ENCODE measurements around the gene TMEM208.

The TMEM208 gene

DNA sequence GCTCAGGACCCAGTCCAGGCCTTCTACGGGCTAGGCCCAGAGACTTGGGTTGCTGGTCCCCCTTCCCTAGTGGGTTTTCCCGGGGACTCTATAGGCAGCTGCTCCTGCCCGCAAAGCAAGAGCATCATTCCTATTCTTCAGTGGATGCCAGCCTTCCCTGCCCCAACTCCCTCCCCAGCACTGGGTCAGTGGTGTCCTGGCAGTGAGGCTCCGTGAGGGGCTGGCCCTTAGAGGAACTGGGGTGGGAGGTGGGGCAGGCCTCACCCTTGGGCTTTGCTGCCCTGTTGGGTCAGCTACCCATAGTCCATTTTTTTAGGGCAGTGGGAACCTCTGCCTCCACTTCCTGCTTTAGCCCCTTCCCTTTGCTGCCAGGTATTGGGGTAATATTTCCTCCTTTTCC is 44.5 kb downstream of the TMEM208 start:
- FAIRE-seq (no peak), DNase-seq (ENCODE audit: low spot score) (no peak)

DNA sequence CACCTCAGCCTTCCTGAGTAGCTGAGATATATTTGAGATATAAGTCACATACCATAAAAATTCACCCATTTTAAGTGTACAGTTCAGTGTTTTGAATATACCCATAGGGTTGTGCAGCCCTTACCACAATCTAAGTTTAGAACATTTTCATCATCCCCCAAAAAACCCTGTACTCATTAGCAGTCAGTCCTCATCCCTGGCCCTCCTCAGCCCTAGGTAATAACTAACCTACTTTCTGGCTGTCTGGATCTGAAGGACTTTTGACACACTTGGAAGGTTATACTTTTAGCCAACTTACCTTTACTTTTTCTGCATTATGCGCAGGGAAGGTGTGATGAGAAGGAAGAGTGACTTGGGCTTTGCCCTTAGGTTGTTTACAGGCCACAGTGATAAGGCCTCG is 48.4 kb downstream of the TMEM208 start:
- FAIRE-seq: no peak

DNA sequence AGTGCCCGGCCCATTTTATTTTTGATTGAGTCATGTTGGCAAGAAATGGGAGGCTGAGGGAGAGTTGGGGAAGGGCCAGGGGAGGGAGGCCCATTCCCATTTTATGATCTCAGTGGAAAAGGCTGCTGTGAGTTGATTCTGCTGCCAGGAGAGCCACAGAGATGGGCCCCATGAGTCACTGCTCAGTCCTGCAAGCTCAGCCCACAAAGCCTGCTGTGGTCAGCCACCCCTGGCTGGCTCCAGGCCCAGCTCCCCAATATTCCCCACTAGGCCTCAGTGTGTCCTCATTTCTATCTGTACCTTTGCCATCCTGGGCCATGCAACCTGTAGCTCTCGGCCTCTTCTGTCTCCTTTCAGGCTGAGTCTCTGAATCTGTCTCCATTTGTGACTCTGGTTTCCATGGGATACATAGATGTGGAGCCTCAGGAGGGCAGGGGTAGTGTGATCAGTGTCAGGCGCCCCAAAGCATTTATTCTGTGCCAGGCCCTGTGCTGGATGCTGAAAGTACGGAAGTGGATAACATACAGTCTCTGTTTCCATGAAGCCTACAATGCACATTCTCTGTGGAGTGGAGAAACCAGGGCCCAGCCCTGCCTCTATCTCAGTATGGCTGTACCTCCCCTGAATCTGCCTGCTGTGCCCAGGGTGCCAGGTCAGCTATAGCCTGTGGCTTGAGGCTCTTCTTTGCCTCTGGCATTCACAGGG is 50.5 kb downstream of the TMEM208 start:
- DNase-seq (ENCODE audit: low spot score) (peak; percentile 97), FAIRE-seq (peak; percentile 95)

More for the DNA sequence above, 48.4 kb downstream of the TMEM208 start:
- DNase-seq (ENCODE audit: low spot score): no peak

DNA sequence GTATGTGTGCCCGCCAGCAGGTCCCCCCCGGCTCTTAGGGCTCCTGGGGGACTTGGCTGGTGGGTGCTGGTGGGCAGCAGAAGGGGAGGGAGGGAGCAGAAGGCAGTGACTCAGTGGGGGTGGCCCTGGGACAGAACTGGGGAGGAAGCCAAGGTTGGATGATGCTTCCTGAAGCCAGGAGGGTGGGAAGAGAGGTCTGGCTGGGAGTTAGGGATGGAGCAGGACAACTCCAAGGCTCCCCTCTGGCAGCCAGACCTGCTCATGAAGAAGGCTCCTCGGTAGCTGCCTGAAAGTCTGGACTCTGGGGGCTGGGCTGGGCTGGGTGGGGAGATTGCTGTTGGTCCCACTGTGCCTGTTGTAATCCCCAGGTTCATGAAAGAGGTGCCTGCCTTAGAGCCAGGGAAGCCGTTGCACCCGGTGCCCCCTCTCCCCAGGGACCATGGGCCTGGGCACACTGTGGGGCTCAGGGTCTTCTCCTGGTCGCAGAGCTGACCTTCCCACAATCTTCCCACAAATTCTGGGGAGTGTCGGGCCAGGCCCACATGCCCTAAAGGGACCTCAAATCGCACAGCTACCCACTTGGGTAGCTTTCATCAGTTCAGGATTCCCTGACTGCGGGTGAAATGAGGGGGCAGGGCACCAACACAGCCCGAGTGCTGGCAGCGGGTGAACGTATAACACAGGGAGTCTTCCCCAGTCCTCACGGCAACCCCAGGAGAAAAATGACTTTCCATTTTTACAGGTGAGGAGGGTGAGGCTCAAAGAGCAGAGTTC is 51.3 kb downstream of the TMEM208 start:
- FAIRE-seq (no peak), DNase-seq (ENCODE audit: low spot score) (peak; percentile 74)

All from urothelium cell line (cell line).